HL-60 (cell line): Measurements from ENCODE around the gene NRP2.

Experiments used
- DNase-seq, 2 experiments: peaks; one replicate each; pipeline ENCODE4 v3.0.0-alpha.2; 2010 to 2020; ENCODE audit warnings: low read depth in 1 of 2, low spot score in 1 of 2
- H3K27ac ChIP-seq: fragments of 250-450 bp; sonication (Bioruptor Pico); replicated peaks from 2 replicates; pipeline ENCODE4 v1.5.1; 2020; ENCODE audit warnings: mild to moderate bottlenecking, moderate library complexity
- H3K27me3 ChIP-seq: fragments of 250-450 bp; sonication (Bioruptor Pico); 2 replicates; pipeline ENCODE4 v1.5.1; 2021; ENCODE audit warnings: mild to moderate bottlenecking, moderate library complexity; ENCODE audit not compliant: insufficient read depth, poor library complexity, severe bottlenecking
- H3K4me3 ChIP-seq: replicated peaks from 2 replicates; pipeline ENCODE4 v1.5.1; 2011; ENCODE audit warnings: mild to moderate bottlenecking, control low read depth, low read length; ENCODE audit not compliant: insufficient read depth
- GABPA ChIP-seq: IDR thresholded peaks from 2 replicates; pipeline ENCODE4 v1.6.1; 2012; ENCODE audit warnings: low read depth
- POLR2AphosphoS5 ChIP-seq: IDR thresholded peaks from 2 replicates; pipeline ENCODE4 v1.6.1; 2012; ENCODE audit warnings: low read depth
- SPI1 ChIP-seq: IDR thresholded peaks from 2 replicates; pipeline ENCODE4 v1.6.1; 2012; ENCODE audit warnings: low read depth, mild to moderate bottlenecking, borderline replicate concordance
- TF ChIP-seq, protein P1 (sequence below): IDR thresholded peaks from one replicate; pipeline ENCODE4 v1.5.1; 2011; ENCODE audit warnings: low read length, control low read depth, inconsistent platforms; ENCODE audit not compliant: insufficient read depth
- TF ChIP-seq, protein P2 (sequence below): IDR thresholded peaks from 2 replicates; pipeline ENCODE4 v1.6.1; 2012; ENCODE audit warnings: low read depth; ENCODE audit not compliant: insufficient replicate concordance

Gene NRP2

DNA sequence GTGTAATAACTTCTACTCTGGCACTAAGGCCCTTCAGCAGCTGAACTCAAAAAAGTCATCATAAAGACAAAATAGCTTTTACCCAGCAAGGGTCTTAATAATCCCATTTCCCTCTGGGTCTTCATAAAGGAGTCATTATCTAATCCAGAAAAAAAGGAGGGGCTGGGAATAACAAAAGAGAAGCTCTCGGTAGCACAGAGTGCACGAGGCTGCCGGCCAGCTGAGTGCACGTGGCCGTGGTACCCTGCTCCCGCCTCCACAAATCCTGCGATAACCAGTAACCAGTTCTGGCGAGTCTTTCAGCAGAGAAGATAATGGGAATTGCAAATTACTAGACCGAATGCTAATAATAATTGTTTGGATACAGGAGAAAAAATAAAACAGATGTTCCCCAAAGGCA, 7.5 kb downstream of the NRP2 start:
- TF ChIP-seq GABPA (no peak), SPI1 (no peak), POLR2AphosphoS5 (no peak)
- TF ChIP-seq, protein P1, sequence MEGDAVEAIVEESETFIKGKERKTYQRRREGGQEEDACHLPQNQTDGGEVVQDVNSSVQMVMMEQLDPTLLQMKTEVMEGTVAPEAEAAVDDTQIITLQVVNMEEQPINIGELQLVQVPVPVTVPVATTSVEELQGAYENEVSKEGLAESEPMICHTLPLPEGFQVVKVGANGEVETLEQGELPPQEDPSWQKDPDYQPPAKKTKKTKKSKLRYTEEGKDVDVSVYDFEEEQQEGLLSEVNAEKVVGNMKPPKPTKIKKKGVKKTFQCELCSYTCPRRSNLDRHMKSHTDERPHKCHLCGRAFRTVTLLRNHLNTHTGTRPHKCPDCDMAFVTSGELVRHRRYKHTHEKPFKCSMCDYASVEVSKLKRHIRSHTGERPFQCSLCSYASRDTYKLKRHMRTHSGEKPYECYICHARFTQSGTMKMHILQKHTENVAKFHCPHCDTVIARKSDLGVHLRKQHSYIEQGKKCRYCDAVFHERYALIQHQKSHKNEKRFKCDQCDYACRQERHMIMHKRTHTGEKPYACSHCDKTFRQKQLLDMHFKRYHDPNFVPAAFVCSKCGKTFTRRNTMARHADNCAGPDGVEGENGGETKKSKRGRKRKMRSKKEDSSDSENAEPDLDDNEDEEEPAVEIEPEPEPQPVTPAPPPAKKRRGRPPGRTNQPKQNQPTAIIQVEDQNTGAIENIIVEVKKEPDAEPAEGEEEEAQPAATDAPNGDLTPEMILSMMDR, result no peak
- TF ChIP-seq, protein P2, sequence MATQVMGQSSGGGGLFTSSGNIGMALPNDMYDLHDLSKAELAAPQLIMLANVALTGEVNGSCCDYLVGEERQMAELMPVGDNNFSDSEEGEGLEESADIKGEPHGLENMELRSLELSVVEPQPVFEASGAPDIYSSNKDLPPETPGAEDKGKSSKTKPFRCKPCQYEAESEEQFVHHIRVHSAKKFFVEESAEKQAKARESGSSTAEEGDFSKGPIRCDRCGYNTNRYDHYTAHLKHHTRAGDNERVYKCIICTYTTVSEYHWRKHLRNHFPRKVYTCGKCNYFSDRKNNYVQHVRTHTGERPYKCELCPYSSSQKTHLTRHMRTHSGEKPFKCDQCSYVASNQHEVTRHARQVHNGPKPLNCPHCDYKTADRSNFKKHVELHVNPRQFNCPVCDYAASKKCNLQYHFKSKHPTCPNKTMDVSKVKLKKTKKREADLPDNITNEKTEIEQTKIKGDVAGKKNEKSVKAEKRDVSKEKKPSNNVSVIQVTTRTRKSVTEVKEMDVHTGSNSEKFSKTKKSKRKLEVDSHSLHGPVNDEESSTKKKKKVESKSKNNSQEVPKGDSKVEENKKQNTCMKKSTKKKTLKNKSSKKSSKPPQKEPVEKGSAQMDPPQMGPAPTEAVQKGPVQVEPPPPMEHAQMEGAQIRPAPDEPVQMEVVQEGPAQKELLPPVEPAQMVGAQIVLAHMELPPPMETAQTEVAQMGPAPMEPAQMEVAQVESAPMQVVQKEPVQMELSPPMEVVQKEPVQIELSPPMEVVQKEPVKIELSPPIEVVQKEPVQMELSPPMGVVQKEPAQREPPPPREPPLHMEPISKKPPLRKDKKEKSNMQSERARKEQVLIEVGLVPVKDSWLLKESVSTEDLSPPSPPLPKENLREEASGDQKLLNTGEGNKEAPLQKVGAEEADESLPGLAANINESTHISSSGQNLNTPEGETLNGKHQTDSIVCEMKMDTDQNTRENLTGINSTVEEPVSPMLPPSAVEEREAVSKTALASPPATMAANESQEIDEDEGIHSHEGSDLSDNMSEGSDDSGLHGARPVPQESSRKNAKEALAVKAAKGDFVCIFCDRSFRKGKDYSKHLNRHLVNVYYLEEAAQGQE, result no peak
- H3K27me3 ChIP-seq, result peaks cover 39% of the 10 kb centered on the region
- no peak for DNase-seq
- H3K4me3 ChIP-seq, result no peak overlapping the region
- H3K27ac ChIP-seq, result no peak overlapping the region

DNA sequence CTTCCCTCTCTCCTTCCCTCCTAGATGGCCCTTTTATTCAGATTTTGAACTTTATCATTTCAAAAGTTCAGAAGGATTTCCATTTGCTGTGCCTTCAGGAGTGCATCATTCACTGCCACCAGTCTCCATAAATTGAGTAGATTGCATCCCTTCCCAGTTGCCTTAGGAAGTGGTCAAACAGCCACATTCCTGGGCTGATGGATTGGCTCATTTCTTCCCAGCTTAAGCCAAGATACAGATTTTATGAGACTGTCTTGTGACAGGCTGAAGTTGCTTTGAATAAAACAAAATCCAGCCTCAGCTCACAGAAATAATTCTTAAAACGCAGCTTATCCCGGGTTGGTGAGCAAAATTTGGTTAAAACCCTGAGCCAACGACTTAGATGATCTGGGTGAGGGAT, 9.8 kb downstream of the NRP2 start:
- Histone ChIP-seq H3K27me3 (peaks cover 17% of the 10 kb centered on the region), H3K4me3 (no peak overlapping the region), H3K27ac (no peak overlapping the region)
- TF ChIP-seq, protein P1, result no peak
- TF ChIP-seq POLR2AphosphoS5 (no peak), GABPA (no peak), SPI1 (no peak)
- TF ChIP-seq, protein P2, result no peak
- DNase-seq, result no peak

DNA sequence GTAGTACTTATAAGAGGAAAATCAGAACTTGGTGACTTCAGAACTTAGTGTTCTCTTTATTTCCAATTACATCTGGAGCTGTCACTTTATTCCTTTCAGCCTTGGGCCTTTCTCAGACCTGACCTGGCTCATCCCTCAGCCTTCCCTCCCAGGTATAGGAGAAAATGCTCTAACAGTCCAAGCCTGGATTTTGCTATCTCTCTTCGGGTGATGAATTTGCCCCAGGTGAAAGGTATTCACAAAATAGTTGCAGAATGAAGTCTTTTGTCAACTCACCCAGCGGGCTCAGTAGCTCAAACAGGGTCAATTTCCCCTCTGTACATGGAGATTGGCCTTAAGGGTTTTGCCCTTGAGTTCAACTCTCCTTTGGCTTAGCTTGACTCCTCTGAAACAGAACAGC, 12.0 kb downstream of the NRP2 start:
- TF ChIP-seq GABPA (no peak), SPI1 (no peak), POLR2AphosphoS5 (no peak)
- TF ChIP-seq, protein P1, result no peak
- TF ChIP-seq, protein P2, result no peak
- peaks cover 3% of the 10 kb centered on the region for H3K27me3 ChIP-seq
- H3K4me3 ChIP-seq, result no peak overlapping the region
- no peak overlapping the region for H3K27ac ChIP-seq
- no peak for DNase-seq
